ENCODE measurements around the gene VAV2. TPM values are rescaled to one million over a fixed set of nuclear protein-coding genes. Genes with fewer than 3 reads are reported as not detected.

Gene VAV2
- total and polyA plus RNA-seq, 9 of the 15 experiments (the other 6 are each of a cell fraction or from before 2014, with no cell fraction given) = 0.01 to 2.7 (median 1.0) TPM; not detected in 1

- TF ChIP-seq PREB (CRISPR knock-in tag; IDR thresholded peaks at IDR 0.05) (no peak), ZNF23 (CRISPR knock-in tag; IDR thresholded peaks at IDR 0.05) (no peak), ADNP (tag; IDR thresholded peaks at IDR 0.05) (no peak), PML (IDR thresholded peaks at IDR 0.05; ENCODE audit: low read length) (peak; percentile 91), MEF2D (tag; conservative IDR thresholded peaks at IDR 0.05; ENCODE audit: low read depth) (no peak), ZBTB11 (CRISPR knock-in tag; IDR thresholded peaks at IDR 0.05) (0 out of 6 replicates have a peak, but pooled peaks of 1 of the 3 experiments have one; percentile 37), LCOR (CRISPR knock-in tag; IDR thresholded peaks at IDR 0.05) (peak; percentile 83; the same call in 1 of the 2 replicates), CHD1 (IDR thresholded peaks at IDR 0.05; ENCODE audit: low read length) (no peak), GTF2F1 (IDR thresholded peaks at IDR 0.05; ENCODE audit: low read depth, low read length) (no peak), JUN (IDR thresholded peaks at IDR 0.05; ENCODE audit: borderline replicate concordance, low read depth, low read length) (0 out of 2 replicates have a peak, but pooled peaks have one; percentile 15), JUN (CRISPR knock-in tag; IDR thresholded peaks at IDR 0.05; ENCODE audit: borderline replicate concordance) (no peak), ZBTB40 (IDR thresholded peaks at IDR 0.05) (no peak), ZBTB40 (CRISPR knock-in tag; IDR thresholded peaks at IDR 0.05) (no peak), TAL1 (IDR thresholded peaks at IDR 0.05) (peak; percentile 97)
These were observed 122.3 kb downstream of the VAV2 start (continued) for GRCh38 chr9:133869674-133870405.

Measured in K562 (cell line).